Gastrocnemius medialis (tissue), 4 donors: ENCODE data around the gene MYO9A.

ENCODE experiments used
- CTCF ChIP-seq, 5 experiments: fragments of 450-650 bp in 3 of 5; fragments of 200-600 bp in 2 of 5; sonication (generic) in 2 of 5; IDR thresholded peaks in 4 of 5; conservative IDR thresholded peaks in 1 of 5; 1 replicate in 4 of 5; 2 replicates in 1 of 5; pipeline ENCODE4 v1.5.1; 2016 to 2019; ENCODE audit warnings: antibody characterized with exemption in 5 of 5, mild to moderate bottlenecking in 3 of 5, moderate library complexity in 3 of 5
- POLR2A ChIP-seq, 2 donors: fragments of 450-650 bp; IDR thresholded peaks; one replicate each; pipeline ENCODE4 v1.6.1; 2017; ENCODE audit warnings: antibody characterized with exemption in 2 of 2, mild to moderate bottlenecking in 2 of 2, moderate library complexity in 2 of 2

GRCh38 chr15:71921191-71921590 lies 196.8 kb downstream of the MYO9A start:
- TF ChIP-seq CTCF (IDR thresholded peaks at IDR 0.05 in 4 of 5, conservative IDR thresholded peaks at IDR 0.05 in 1 of 5) (no peak), POLR2A (IDR thresholded peaks at IDR 0.05) (no peak)
